Activated CD8-positive, alpha-beta memory T cell treated with anti-CD3 and anti-CD28 coated beads, Interleukin-2, amount 50 U/mL, for 1 hour (primary cell): Measurements from ENCODE around the gene IL13.

Source experiments
- DNase-seq: peaks from one replicate; pipeline ENCODE4 v3.0.0-alpha.2; 2020; ENCODE audit errors: extremely low read depth

IL13 gene

GRCh38 chr5:132669966-132670882 is 12.3 kb downstream of the IL13 start:
- no peak for DNase-seq

GRCh38 chr5:132671000-132671399 is 13.0 kb downstream of the IL13 start:
- no peak for DNase-seq

GRCh38 chr5:132673488-132673887 is 15.5 kb downstream of the IL13 start:
- no peak for DNase-seq

GRCh38 chr5:132673939-132674630 is 16.1 kb downstream of the IL13 start, which contains the start of gene IL4:
TSS of gene IL4 (plus strand) at chr5:132673989. CDS start at chr5:132674051, 62 bp downstream.
- DNase-seq: no peak

- DNase-seq: no peak
Measured at GRCh38 chr5:132674671-132675506, 16.9 kb downstream of the IL13 start.

- DNase-seq: no peak
Measured at GRCh38 chr5:132675936-132676689, 18.1 kb downstream of the IL13 start.

- no peak for DNase-seq
Measured at GRCh38 chr5:132677191-132677590, 19.2 kb downstream of the IL13 start.

- no peak for DNase-seq
Measured at GRCh38 chr5:132677682-132678400, 19.9 kb downstream of the IL13 start.

- no peak for DNase-seq
Measured at GRCh38 chr5:132678735-132679134, 20.8 kb downstream of the IL13 start.

GRCh38 chr5:132679166-132679565 is 21.2 kb downstream of the IL13 start:
- no peak for DNase-seq

- no peak for DNase-seq
Measured at GRCh38 chr5:132679717-132680380, 21.9 kb downstream of the IL13 start.

- no peak for DNase-seq
Measured at GRCh38 chr5:132680780-132681475, 23.0 kb downstream of the IL13 start.

GRCh38 chr5:132681476-132681831 is 23.5 kb downstream of the IL13 start:
- DNase-seq: no peak

- no peak for DNase-seq
Measured at GRCh38 chr5:132681983-132682382, 24.0 kb downstream of the IL13 start.

- no peak for DNase-seq
Measured at GRCh38 chr5:132684491-132684890, 26.5 kb downstream of the IL13 start.

- no peak for DNase-seq
Measured at GRCh38 chr5:132684922-132685720, 27.1 kb downstream of the IL13 start.

- no peak for DNase-seq
Measured at GRCh38 chr5:132686193-132686592, 28.2 kb downstream of the IL13 start.

GRCh38 chr5:132687995-132688394 is 30.0 kb downstream of the IL13 start:
- no peak for DNase-seq
